Neural progenitor cell (in vitro differentiated cells): ENCODE data around the gene MED12L. TPM values are rescaled to one million over a fixed set of nuclear protein-coding genes. Genes with fewer than 3 reads are reported as not detected.

Experiments used
- DNase-seq: peaks from one replicate; pipeline ENCODE4 v3.0.0-alpha.2; 2016; ENCODE audit warnings: low spot score
- H2AFZ ChIP-seq: fragments of 200-600 bp; sonication (generic); replicated peaks from 2 replicates; pipeline ENCODE4 v1.6.1; 2016; ENCODE audit warnings: antibody characterized with exemption
- H3F3A ChIP-seq: fragments of 200-600 bp; sonication (generic); 2 replicates; pipeline ENCODE4 v1.6.1; 2016; ENCODE audit warnings: antibody characterized with exemption, low read depth
- H3K27ac ChIP-seq: fragments of 200-600 bp; sonication (generic); 2 replicates; pipeline ENCODE4 v1.5.1; 2016; ENCODE audit warnings: mild to moderate bottlenecking
- H3K27me3 ChIP-seq: fragments of 200-600 bp; sonication (generic); 2 replicates; pipeline ENCODE4 v1.6.1; 2016; ENCODE audit warnings: mild to moderate bottlenecking, moderate library complexity
- H3K36me3 ChIP-seq: fragments of 200-600 bp; sonication (generic); 2 replicates; pipeline ENCODE4 v1.5.1; 2016
- H3K4me1 ChIP-seq: fragments of 200-600 bp; sonication (generic); 2 replicates; pipeline ENCODE4 v1.6.1; 2016; ENCODE audit warnings: mixed run types
- H3K4me2 ChIP-seq: fragments of 200-600 bp; sonication (generic); 2 replicates; pipeline ENCODE4 v1.6.1; 2016
- H3K4me3 ChIP-seq: fragments of 200-600 bp; sonication (generic); 2 replicates; pipeline ENCODE4 v1.5.1; 2016
- H3K79me2 ChIP-seq: fragments of 200-600 bp; sonication (generic); 2 replicates; pipeline ENCODE4 v1.6.1; 2016; ENCODE audit warnings: low read depth
- H3K9ac ChIP-seq: fragments of 200-600 bp; sonication (generic); 2 replicates; pipeline ENCODE4 v1.6.1; 2016
- H3K9me3 ChIP-seq: fragments of 200-600 bp; sonication (generic); 2 replicates; pipeline ENCODE4 v1.5.1; 2016; ENCODE audit warnings: low read depth
- H4K20me1 ChIP-seq: fragments of 200-600 bp; sonication (generic); 2 replicates; pipeline ENCODE4 v1.6.1; 2016; ENCODE audit warnings: low read depth
- H3K27ac Mint-ChIP-seq: 3 replicates; pipeline ENCODE4 v1.8.0; 2021; ENCODE audit warnings: mixed read lengths
- H3K27me3 Mint-ChIP-seq: 2 replicates; pipeline ENCODE4 v1.8.0; 2022; ENCODE audit warnings: low read depth, mild to moderate bottlenecking, inconsistent platforms, moderate library complexity, mixed read lengths; ENCODE audit not compliant: insufficient read depth
- H3K36me3 Mint-ChIP-seq: 3 replicates; pipeline ENCODE4 v1.8.0; 2021; ENCODE audit warnings: mixed read lengths
- H3K4me1 Mint-ChIP-seq: 3 replicates; pipeline ENCODE4 v1.8.0; 2021; ENCODE audit warnings: mixed read lengths
- H3K4me3 Mint-ChIP-seq: 3 replicates; pipeline ENCODE4 v1.8.0; 2021; ENCODE audit warnings: mild to moderate bottlenecking, moderate library complexity, mixed read lengths
- H3K9me3 Mint-ChIP-seq: 3 replicates; pipeline ENCODE4 v1.8.0; 2020; ENCODE audit warnings: mixed read lengths
- CTCF ChIP-seq: fragments of 200-600 bp; sonication (generic); IDR thresholded peaks from 2 replicates; pipeline ENCODE4 v1.5.1; 2017; ENCODE audit warnings: antibody characterized with exemption, mild to moderate bottlenecking
- EZH2 ChIP-seq: fragments of 200-600 bp; sonication (generic); IDR thresholded peaks from 2 replicates; pipeline ENCODE4 v1.6.1; 2017; ENCODE audit warnings: antibody characterized with exemption, mild to moderate bottlenecking, moderate library complexity
- EZH2phosphoT487 ChIP-seq: fragments of 200-600 bp; sonication (generic); IDR thresholded peaks from 2 replicates; pipeline ENCODE4 v1.6.1; 2017; ENCODE audit warnings: antibody characterized with exemption
- total RNA-seq: library from RNA; depleted of rRNA; stranded (reverse); fragments of >200 nt; gene quantifications from 2 replicates; pipeline ENCODE4 v1.2.3, GENCODE V29; 2015; ENCODE audit warnings: low replicate concordance

MED12L gene
- total RNA-seq, 1 donor from 2014 or later, result 16.5 TPM

GRCh38 chr3:151315846-151316245 lies 230.4 kb downstream of the MED12L start:
- no peaks in the 10 kb centered on the region for H3F3A ChIP-seq
- peaks cover 3% of the 10 kb centered on the region for H3K4me1 Mint-ChIP-seq
- H3K4me2 ChIP-seq, result no peak overlapping the region
- H4K20me1 ChIP-seq, result no peaks in the 10 kb centered on the region
- no peak overlapping the region for H3K27ac Mint-ChIP-seq
- no peak for DNase-seq
- no peak overlapping the region for H3K27ac ChIP-seq
- H3K9me3 Mint-ChIP-seq, result no peaks in the 10 kb centered on the region
- H3K4me3 Mint-ChIP-seq, result no peak overlapping the region
- no peaks in the 10 kb centered on the region for H3K79me2 ChIP-seq
- peaks cover 8% of the 10 kb centered on the region for H3K4me1 ChIP-seq
- no peak overlapping the region for H2AFZ ChIP-seq
- no peaks in the 10 kb centered on the region for H3K36me3 Mint-ChIP-seq
- no peaks in the 10 kb centered on the region for H3K27me3 Mint-ChIP-seq
- no peaks in the 10 kb centered on the region for H3K27me3 ChIP-seq
- no peak overlapping the region for H3K4me3 ChIP-seq
- H3K36me3 ChIP-seq, result no peaks in the 10 kb centered on the region
- no peaks in the 10 kb centered on the region for H3K9me3 ChIP-seq
- TF ChIP-seq EZH2phosphoT487 (no peak), CTCF (no peak), EZH2 (no peak)
- no peak overlapping the region for H3K9ac ChIP-seq

GRCh38 chr3:151316267-151316991 lies 231.0 kb downstream of the MED12L start, which contains the start of gene GPR87:
TSS of gene GPR87 (minus strand) at chr3:151316820. CDS start at chr3:151300100, 16,720 bp downstream.
- no peaks in the 10 kb centered on the region for H3K36me3 ChIP-seq
- Mint-ChIP-seq H3K9me3 (no peaks in the 10 kb centered on the region), H3K27ac (no peak within 1 kb of the TSS), H3K27me3 (no peaks in the 10 kb centered on the region), H3K36me3 (no peaks in the 10 kb centered on the region), H3K4me3 (no peak within 1 kb of the TSS), H3K4me1 (peaks cover 3% of the 10 kb centered on the region)
- no peak for TF ChIP-seq EZH2phosphoT487
- no peak for TF ChIP-seq EZH2
- TF ChIP-seq CTCF, result no peak
- peak within 1 kb of the TSS; percentile 7 for H3K27ac ChIP-seq
- H3K4me3 ChIP-seq, result no peak within 1 kb of the TSS
- H3K27me3 ChIP-seq, result no peaks in the 10 kb centered on the region
- no peaks in the 10 kb centered on the region for H3K9me3 ChIP-seq
- H3K4me2 ChIP-seq, result no peak within 1 kb of the TSS
- DNase-seq, result no peak
- peaks cover 8% of the 10 kb centered on the region for H3K4me1 ChIP-seq
- no peaks in the 10 kb centered on the region for H4K20me1 ChIP-seq
- H3F3A ChIP-seq, result no peaks in the 10 kb centered on the region
- no peak within 1 kb of the TSS for H3K9ac ChIP-seq
- H2AFZ ChIP-seq, result no peak within 1 kb of the TSS
- no peaks in the 10 kb centered on the region for H3K79me2 ChIP-seq

- Histone ChIP-seq H3K79me2 (no peaks in the 10 kb centered on the region), H3F3A (no peaks in the 10 kb centered on the region), H2AFZ (no peak overlapping the region), H3K36me3 (no peaks in the 10 kb centered on the region), H3K27ac (no peak overlapping the region), H3K9me3 (no peaks in the 10 kb centered on the region), H3K27me3 (no peaks in the 10 kb centered on the region), H3K4me2 (no peak overlapping the region), H3K4me3 (no peak overlapping the region), H3K4me1 (peaks cover 8% of the 10 kb centered on the region), H3K9ac (no peak overlapping the region), H4K20me1 (no peaks in the 10 kb centered on the region)
- Mint-ChIP-seq H3K4me3 (no peak overlapping the region), H3K27ac (no peak overlapping the region), H3K36me3 (no peaks in the 10 kb centered on the region), H3K27me3 (no peaks in the 10 kb centered on the region), H3K9me3 (no peaks in the 10 kb centered on the region), H3K4me1 (peaks cover 3% of the 10 kb centered on the region)
- no peak for TF ChIP-seq EZH2phosphoT487
- no peak for TF ChIP-seq EZH2
- no peak for TF ChIP-seq CTCF
- no peak for DNase-seq
Measured at GRCh38 chr3:151318313-151318712, 232.8 kb downstream of the MED12L start.
